Posterior vena cava (tissue), 2 donors: Measurements from ENCODE around the gene RTN4. TPM values are rescaled to one million over a fixed set of nuclear protein-coding genes. Genes with fewer than 3 reads are reported as not detected.
"Not testable (repeated sequence)": the region's sequence is repeated elsewhere in the genome, so short reads cannot be mapped to it uniquely, and the experiment has no call there.

Experiments used
- DNase-seq: peaks from one replicate; pipeline ENCODE4 v3.0.0-alpha.2; 2020; ENCODE audit warnings: low spot score
- intact Hi-C, 2 donors: fragments of 100-400 bp; cut with DNase I; formaldehyde crosslinking; loops; one replicate each; pipeline versions ENCODE4 v1.14.1 to v1.14.2; 2022 to 2023
- long read RNA-seq, 2 donors: library from polyadenylated mRNA; unstranded; transcript quantifications; one replicate each; pipeline ENCODE4 v2.0.0, GENCODE V29; 2020 to 2021
- total RNA-seq, 2 donors: library from RNA; stranded (reverse); fragmentation: NEBNext Ultra II Directional; extraction: Animal tissue kit (Norgen Biotek cat#: 25700); gene quantifications; one replicate each; pipeline ENCODE4 v1.2.1, GENCODE V29; 2021
- donor health status: DM: yes; HTN: yes; CAD: no.
- donor health status: DM: yes; HTN: yes; CAD: no.

The RTN4 gene, protein sequence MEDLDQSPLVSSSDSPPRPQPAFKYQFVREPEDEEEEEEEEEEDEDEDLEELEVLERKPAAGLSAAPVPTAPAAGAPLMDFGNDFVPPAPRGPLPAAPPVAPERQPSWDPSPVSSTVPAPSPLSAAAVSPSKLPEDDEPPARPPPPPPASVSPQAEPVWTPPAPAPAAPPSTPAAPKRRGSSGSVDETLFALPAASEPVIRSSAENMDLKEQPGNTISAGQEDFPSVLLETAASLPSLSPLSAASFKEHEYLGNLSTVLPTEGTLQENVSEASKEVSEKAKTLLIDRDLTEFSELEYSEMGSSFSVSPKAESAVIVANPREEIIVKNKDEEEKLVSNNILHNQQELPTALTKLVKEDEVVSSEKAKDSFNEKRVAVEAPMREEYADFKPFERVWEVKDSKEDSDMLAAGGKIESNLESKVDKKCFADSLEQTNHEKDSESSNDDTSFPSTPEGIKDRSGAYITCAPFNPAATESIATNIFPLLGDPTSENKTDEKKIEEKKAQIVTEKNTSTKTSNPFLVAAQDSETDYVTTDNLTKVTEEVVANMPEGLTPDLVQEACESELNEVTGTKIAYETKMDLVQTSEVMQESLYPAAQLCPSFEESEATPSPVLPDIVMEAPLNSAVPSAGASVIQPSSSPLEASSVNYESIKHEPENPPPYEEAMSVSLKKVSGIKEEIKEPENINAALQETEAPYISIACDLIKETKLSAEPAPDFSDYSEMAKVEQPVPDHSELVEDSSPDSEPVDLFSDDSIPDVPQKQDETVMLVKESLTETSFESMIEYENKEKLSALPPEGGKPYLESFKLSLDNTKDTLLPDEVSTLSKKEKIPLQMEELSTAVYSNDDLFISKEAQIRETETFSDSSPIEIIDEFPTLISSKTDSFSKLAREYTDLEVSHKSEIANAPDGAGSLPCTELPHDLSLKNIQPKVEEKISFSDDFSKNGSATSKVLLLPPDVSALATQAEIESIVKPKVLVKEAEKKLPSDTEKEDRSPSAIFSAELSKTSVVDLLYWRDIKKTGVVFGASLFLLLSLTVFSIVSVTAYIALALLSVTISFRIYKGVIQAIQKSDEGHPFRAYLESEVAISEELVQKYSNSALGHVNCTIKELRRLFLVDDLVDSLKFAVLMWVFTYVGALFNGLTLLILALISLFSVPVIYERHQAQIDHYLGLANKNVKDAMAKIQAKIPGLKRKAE
- 100 to 1,000 TPM; 324 to 410 TPM for total RNA-seq
- long read RNA-seq, donor 1, transcript RTN4-201 (7 exons, 2,333 nt) = major isoform, 102 of 155 reads
- long read RNA-seq, donor 1, transcript RTN4-204 (8 exons, 2,390 nt) = minor isoform, 10 of 155 reads
- long read RNA-seq, donor 1, partial matches to known transcripts = 32 of 155 reads
- long read RNA-seq, donor 1, other reads (novel, unspliced or antisense) = 10 of 155 reads
- long read RNA-seq, donor 2, transcript RTN4-204 (8 exons, 2,390 nt) = minor isoform, 6 of 160 reads
- long read RNA-seq, donor 2, transcript RTN4-201 (7 exons, 2,333 nt) = major isoform, 49 of 160 reads
- long read RNA-seq, donor 2, partial matches to known transcripts = 94 of 160 reads
- long read RNA-seq, donor 2, other reads (novel, unspliced or antisense) = 7 of 160 reads

DNA sequence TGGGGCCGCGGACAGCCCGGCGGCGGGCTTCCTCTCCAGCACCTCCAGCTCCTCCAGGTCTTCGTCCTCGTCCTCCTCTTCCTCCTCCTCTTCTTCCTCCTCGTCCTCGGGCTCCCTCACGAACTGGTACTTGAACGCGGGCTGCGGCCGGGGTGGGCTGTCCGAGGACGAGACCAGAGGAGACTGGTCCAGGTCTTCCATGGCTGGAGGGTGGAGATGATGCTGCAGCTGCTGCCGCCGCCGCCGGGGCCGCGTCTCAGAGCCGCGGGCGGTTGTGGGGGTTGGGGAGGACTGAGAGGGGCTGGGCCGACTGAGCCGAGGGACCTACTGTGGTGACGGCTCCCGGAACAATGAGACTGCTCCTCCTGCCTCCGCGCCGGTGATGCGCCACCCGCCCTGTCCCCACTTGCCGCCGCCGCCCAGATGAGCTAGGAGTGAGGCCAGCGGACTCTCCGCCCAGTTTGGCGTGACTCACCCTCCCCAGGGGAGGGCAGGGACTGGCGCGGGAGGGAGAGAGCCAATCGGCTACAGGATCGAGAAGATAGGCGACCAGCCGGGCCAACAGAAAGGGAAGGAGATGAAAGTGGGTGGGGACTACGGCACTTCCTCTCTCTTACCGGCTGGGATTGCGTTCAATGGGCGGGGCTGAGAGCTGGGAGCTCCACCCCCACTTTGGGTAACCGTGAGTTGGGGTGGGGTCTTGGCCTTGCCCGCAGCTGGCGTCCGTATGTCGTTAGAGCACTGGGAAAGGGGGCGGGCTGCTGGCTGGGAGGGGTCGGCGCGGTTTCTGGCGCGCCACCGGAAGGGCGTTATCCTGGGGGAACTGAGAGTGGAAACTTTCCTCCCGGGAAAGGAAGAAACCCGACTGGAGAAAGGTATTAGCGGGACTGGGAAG lies at the start of gene RTN4:
Gene RTN4 (minus strand): TSS at position 352 of the 895 bp plus-strand sequence. CDS start 151 bp downstream, at position 201.
- intact Hi-C loops = loop anchor here in 1 of 2 donors (10.0 kb wide), 1 partner anchor 54 kb away; no protein-coding TSS in a partner anchor

DNA sequence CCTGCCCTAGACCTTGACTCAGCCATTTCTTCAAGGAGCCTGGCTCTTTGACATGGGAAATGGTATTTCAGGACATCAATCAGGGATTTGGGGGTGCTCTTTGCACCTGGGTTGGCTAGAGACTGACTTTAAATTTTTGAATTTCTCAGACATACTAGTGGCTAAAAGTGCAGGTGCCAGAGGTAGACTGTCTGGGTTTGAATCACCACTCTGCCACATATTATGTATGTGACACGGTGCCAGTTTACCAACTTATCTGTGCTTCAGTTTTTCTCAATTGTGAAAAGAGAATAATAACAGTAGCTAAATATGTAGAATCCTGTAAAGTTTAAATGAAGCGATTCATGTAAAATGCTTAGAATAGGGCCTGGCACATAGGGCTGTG lies 49.2 kb upstream of the RTN4 start:
- no peak for DNase-seq
- intact Hi-C loops = loop anchor here in 1 of 2 donors (5.0 kb wide), 1 partner anchor 42 kb away; no protein-coding TSS in a partner anchor

More for the DNA sequence above, at the start of gene RTN4:
- peak; percentile 99 for DNase-seq

DNA sequence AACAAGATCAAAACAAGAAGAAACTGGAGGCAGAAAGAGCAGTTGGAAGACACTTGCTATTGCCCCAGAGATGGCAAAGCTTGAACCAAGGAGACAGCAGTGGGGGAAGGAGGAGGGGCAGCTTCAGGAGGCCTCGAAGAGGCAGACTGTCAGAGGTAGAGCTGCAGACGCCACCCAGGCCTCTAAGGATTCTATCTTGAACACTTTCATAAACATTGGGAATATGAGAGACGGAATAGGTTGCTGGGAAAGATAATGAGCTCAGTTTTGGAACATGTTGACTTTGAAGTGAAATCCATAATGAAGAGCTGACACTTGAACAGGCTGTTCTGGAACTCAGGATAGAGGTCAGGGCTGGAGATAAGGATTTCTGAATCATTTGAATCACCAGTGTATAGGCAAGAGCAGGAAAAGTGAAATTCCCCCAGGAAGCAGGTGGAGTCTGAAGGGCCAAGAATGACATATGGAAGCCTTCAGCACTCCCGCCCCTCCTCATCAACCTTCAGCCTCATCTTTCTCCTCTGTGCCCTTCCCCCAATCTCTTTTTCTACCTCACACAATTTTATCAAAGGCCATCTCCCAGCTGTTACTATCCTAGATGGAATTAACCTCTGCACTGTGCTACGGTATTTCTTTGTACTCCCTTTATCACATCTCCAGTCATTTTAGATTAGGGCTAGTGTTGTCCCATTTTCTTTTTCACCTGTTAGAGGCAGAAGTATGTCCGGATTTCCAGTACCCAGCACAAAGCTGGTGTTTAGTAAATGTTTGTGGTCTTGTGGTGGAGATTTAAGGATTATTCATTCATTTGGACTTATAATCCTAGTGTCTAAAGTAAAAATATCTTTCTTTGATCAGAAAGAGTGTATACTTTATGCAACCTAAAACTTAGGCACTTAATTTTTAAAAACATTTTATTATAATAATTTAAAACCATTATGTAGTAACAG lies 47.5 kb upstream of the RTN4 start:
- intact Hi-C loops = loop anchor here in 1 of 2 donors (5.0 kb wide), 1 partner anchor 40 kb away; no protein-coding TSS in a partner anchor
- DNase-seq = no peak

DNA sequence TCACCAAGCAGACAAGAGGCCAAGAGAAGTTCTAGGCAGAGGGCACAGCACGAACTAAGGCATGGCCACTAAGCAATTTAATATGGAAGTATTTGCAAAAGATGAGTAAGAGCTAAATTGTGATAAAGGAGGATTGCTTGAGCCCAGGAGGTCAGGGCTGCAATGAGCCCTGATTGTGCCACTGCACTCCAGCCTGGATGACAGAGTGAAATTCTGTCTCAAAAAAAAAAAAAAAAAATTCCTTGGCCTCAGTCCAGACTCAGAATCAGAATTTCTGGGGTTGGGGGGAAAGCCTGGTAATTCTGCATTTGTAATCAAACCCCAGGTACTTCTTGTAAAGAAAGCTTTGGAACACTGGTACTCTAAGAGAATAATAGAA lies 46.8 kb upstream of the RTN4 start:
- intact Hi-C loops = loop anchor here in 1 of 2 donors (5.0 kb wide), 1 partner anchor 40 kb away; no protein-coding TSS in a partner anchor

DNA sequence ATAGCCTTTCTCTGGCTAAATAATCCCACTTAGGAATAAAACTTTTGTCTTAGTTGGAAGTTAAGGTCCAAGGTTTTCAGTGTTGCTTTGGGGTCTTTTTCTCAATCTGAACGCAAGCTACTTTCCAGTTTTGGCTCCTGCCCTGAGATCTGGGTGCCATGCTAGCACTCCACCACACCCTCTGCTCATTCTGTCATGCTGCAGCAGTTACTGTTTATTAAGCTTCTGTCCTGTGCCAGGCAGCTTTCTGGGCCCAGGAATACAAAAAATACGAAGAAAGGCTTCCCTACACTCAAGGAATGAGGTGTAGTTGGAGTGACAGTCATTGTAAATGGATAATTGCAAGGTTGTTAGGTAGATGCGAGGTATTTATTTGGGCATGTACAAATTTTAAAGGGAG lies 46.3 kb upstream of the RTN4 start:
- intact Hi-C loops = loop anchor here in 1 of 2 donors (5.0 kb wide), 1 partner anchor 39 kb away; no protein-coding TSS in a partner anchor
- no peak for DNase-seq

More for the DNA sequence above, 46.8 kb upstream of the RTN4 start:
- DNase-seq = no peak

DNA sequence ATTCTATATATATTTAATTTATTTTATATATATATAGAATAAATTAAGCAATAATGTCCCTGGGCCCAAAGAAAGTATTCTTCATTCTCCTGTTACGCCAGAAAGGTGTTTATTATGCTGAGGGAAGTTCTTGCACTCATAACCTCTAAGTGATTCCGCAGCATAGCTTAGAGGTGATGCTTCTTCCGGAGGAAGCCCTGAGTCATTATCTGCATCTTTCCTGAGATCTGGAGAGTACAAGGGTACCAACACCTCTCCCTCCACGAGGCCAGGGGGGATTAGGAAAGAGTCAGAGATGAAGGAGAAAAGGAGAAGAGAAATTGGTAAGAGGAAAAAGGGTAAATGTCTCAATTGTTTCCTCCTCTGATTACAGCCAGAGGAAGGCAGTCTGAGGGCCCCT lies 43.1 kb upstream of the RTN4 start:
- DNase-seq = no peak
- intact Hi-C loops = no loop called here

DNA sequence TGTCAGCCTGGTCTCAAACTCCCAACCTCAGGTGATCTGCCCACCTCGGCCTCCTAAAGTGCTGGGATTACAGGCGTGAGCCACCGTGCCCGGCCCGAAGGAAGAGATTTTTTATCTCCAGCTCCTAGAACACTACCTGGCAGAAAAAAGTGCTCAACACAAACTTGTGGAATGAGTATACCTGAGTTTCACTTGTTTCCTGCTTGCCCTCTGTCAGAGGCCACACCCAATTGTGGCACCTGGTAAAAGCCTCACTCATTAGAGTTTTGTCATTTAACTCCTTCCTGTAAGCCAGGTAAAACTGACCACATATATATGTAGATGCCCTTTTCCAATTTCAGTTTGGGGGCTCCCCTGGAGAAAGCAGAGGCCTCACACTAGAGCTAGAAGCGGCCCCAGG lies 42.2 kb upstream of the RTN4 start:
- intact Hi-C loops = no loop called here
- DNase-seq = no peak

DNA sequence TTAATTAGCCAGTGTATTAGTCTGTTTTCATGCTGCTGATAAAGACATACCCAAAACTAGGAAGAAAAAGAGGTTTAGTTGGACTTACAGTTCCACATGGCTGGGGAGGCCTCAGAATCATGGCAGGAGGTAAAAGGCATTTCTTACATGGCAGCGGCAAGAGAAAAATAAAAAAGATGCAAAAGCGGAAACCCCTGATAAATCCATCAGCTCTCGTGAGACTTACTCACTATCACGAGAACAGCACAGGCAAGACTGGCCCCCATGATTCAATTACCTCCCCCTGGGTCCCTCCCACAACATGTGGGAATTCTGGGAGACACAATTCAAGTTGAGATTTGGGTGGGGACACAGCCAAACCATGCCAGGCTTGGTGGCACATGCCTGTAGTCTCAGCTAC lies 41.4 kb upstream of the RTN4 start:
- intact Hi-C loops, DNase-seq: not testable (repeated sequence)

DNA sequence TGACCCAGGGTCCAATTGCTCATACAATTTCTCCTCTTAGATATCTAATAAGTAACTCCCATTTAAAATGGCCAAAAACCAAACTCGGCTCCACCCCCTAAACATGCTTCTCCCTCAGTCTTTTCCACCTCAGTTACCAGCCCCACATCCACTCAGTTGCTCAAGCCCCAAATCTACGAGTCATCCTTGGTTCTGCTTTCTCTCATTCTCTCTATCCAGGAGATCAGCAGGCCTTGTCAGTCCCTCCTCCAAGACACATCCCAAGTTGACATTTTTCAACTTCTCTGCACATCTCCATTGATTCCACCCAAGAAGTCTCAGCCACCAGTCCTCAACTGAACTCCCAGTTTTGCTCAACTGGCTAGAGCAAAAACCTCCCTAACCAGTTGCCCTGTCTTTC lies 40.5 kb upstream of the RTN4 start:
- intact Hi-C loops = no loop called here
- no peak for DNase-seq

DNA sequence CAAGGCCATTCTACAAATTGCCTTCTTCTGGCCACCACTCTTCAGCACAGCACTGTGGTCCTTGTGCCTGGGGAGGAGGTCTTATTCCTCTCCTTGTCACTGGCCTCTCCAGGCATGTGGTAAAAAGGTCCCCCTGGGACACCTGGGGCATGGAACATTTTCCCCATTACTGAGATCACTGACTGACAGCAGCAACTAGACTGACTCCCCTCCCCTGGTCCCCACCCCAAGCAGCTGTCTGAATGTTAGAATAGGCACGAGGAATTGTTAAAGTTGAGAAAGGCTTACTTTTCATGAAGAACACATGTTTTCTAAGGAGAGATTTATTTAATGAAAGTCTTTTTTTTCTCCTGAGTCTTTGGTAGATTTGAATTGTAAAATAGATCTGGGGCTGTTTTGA lies 39.5 kb upstream of the RTN4 start:
- intact Hi-C loops = no loop called here
- no peak for DNase-seq

DNA sequence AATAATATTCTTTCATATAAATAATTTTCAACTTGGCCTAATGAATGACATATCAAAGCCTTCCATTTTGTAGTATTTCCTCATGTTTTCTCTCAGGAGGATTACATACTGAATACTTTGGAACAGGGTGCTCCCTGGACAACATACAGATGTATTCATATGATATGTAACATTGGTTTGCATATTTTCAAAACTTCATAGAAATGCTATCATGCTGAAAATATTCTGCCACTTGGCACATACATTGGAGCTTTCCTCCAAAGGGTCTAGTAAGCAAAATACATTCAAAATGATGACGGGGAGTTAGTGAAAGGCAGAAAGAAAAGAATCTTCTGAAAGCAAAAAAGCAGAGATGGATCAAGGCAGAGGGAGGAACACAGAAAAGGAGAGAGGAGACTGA lies 38.1 kb upstream of the RTN4 start:
- no peak for DNase-seq
- intact Hi-C loops = no loop called here

DNA sequence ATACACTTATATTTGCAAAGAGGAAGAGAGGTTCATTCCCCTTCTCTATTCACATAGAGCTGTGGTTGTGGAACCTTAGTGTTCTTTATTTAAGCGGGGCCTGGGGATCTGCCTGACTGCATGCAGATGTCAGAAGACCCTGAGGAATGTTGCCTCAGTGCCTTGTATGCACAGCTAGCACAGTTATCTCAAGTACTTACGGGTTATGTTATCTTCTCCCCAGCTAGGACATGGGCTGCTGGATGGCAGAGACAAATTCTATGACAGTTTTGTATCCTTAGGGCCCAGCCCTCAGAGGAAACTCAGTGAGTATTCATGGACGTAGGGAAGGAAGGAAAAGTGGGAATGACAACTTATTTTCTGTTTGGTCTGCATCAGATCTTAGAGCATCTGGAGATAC lies 37.7 kb upstream of the RTN4 start:
- no peak for DNase-seq
- intact Hi-C loops = no loop called here

DNA sequence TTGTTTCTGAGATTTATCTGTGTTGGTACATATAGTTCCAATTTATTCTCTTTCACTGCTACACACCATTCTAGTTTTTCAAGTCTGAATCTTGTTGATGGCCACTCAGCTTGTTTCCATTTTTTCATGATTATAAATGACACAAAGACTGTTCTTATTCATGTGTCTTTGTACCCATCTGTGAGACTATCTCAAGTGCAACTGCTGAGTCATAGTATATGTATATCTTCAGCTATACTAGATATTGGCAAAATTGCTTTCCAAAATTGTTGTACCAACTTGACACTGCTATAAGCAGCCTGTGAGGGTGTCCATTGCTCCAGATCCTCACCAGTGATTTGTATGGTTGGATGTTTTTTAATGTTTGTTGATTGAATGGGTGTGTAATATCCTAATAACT lies 37.2 kb upstream of the RTN4 start:
- DNase-seq = no peak

DNA sequence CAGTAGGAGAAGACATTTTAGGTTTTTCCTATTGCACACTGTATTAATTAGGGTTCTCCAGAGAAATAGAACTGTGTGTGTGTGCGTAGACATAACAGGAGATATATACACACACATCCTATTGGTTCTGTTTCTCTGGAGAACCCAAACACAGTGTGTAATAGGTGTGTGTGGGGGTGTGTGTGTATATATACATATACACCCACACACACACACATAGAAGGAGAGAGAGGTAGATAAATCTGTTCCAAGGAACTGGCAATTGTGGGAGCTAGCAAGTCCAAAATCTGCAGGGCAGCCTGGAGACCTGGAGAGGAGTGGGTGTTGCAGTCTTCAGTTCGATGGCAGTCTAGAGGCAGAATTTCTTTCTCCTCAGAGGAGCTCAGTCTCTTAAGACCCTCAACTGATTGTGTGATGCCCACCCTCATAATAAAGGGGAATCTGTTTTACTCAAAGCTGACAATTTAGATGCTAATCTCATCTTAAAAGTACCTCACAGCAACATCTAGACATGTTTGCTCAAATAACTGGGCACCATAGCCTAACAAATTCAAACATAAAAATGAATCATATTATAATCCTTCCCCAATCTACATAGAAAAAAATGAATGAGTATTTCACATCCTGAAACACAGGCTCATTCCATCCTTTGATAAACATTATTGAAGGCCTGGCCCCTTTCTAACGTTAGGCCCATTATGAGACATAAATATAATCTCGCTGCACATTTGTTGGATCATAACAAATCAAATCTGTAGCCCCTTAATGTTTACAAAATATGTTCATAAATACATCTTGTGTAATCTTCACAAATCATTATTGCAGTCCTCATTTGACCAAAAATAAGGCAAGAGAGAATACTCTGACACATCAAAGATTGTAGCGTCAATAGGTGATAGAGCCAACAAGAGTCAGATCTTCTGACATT lies 35.1 kb upstream of the RTN4 start:
- intact Hi-C loops = no loop called here
- DNase-seq = no peak

More for the DNA sequence above, 37.2 kb upstream of the RTN4 start:
- intact Hi-C loops = no loop called here

DNA sequence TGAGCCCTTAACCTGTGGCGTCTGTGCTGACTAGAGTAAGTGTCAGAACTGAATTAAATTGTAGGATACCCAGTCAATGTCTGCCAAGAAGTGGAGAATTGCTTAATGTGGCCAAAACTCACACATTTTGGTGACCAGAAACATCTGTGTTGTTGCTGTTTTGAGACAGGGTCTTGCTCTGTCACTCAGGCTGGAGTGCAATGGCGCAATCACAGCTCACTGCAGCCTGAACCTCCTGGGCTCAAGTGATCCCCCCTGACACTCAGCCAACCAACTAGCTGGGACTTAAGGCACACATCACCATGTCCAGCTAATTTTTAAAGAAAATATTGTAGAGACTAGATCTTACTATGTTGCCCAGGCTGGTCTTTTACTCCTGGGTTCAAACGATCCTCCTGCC lies 34.4 kb upstream of the RTN4 start:
- intact Hi-C loops = no loop called here
- DNase-seq = no peak
